Astrocyte of the spinal cord (primary cell): ENCODE results near the gene TMEM151A.
A peak's percentile ranks its signal among the peaks of the same experiment; 100 is the strongest.

ENCODE experiments used
- DNase-seq: peaks from one replicate; pipeline ENCODE4 v3.0.0; 2011; ENCODE audit warnings: low read depth, low spot score
- H3K4me3 ChIP-seq: 2 replicates; pipeline ENCODE4 v1.5.1; 2011; ENCODE audit warnings: low read depth, mild to moderate bottlenecking, low read length, moderate library complexity
- in situ Hi-C: cut with HindIII; loops from 2 replicates; pipeline ENCODE4 v1.10.0; 2017; ENCODE audit warnings: low sequenced_read_pairs
- TF ChIP-seq, protein P1 (sequence below): IDR thresholded peaks from 2 replicates; pipeline ENCODE4 v1.5.1; 2012; ENCODE audit warnings: low read depth, mild to moderate bottlenecking, low read length, inconsistent platforms

Gene TMEM151A

DNA sequence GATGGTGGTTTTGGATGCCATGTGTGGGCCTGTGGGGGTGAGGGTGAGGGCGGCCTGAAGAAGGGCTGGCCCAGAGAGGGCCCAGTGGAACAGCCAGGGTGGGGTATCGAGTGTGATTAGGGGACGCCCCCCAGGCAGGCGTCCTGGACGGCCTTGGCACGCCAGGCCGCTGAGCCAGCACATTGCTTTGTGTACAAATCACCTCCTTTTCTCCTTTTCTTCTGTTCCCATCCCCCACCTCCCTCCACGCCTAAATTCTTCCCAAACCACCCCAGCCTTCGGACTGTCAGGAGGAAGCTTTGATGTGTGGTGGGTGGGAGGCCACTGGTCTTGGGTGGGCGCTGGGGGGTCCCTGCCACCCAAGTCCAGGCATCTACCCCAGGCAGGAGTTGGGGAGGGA lies 33.0 kb downstream of the TMEM151A start:
- in situ Hi-C loops: no loop called here
- DNase-seq: peak; percentile 40
- no peak overlapping the region for H3K4me3 ChIP-seq
- TF ChIP-seq, protein P1, sequence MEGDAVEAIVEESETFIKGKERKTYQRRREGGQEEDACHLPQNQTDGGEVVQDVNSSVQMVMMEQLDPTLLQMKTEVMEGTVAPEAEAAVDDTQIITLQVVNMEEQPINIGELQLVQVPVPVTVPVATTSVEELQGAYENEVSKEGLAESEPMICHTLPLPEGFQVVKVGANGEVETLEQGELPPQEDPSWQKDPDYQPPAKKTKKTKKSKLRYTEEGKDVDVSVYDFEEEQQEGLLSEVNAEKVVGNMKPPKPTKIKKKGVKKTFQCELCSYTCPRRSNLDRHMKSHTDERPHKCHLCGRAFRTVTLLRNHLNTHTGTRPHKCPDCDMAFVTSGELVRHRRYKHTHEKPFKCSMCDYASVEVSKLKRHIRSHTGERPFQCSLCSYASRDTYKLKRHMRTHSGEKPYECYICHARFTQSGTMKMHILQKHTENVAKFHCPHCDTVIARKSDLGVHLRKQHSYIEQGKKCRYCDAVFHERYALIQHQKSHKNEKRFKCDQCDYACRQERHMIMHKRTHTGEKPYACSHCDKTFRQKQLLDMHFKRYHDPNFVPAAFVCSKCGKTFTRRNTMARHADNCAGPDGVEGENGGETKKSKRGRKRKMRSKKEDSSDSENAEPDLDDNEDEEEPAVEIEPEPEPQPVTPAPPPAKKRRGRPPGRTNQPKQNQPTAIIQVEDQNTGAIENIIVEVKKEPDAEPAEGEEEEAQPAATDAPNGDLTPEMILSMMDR: no peak

- TF ChIP-seq, protein P1: no peak
Observed at GRCh38 chr11:66325263-66325671, 33.6 kb downstream of the TMEM151A start.

GRCh38 chr11:66326261-66327111 lies 34.8 kb downstream of the TMEM151A start:
- in situ Hi-C loops: no loop called here
- no peak overlapping the region for H3K4me3 ChIP-seq
- DNase-seq: peak; percentile 37
- TF ChIP-seq, protein P1: no peak

More at GRCh38 chr11:66325263-66325671, 33.6 kb downstream of the TMEM151A start:
- no peak overlapping the region for H3K4me3 ChIP-seq
- in situ Hi-C loops: no loop called here
- DNase-seq: no peak

DNA sequence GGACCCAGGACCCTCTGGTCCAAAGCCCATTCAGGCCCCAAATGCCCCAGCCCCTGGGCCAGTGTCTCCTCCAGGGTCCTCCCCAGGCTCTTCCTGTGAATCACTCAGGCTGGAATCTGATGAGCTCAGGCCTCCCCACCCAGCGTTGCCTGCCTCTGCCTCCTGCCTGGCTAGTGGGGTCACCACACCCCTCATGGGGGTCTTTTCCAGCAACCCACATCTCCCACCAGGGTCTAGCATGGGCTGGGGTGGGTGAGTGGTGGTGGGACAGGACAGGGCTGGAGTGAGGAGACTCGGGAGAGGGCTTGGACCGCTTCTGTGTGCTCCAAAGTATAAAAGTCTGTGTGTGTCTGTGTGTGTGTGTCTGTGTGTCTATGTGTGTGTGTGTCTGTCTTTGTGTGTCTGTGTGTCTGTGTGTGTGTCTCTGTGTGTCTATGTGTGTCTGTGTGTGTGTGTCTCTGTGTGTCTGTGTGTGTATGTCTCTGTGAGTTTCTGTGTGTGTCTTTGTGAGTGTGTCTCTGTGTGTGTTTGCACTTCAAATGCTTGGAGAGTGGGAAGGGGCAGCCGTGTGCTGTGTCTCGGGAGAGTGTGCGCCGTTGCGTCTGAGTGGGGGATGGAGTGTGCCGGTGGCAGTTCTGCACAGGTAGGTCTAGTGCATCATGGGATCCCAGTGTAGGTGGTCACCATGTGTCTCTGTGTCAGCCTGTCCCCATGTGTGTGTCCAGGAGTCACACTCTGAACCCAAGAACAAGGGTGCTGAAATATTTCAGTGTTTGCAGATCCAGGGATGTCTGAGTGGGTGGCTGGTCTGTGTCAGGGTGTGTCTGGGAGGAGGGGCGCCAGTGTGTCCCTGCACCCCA lies 35.7 kb downstream of the TMEM151A start:
- TF ChIP-seq, protein P1: no peak
- DNase-seq: peak; percentile 71
- no peak overlapping the region for H3K4me3 ChIP-seq
- in situ Hi-C loops: no loop called here

- H3K4me3 ChIP-seq: no peak overlapping the region
- TF ChIP-seq, protein P1: no peak
- DNase-seq: no peak
- in situ Hi-C loops: no loop called here
Observed at GRCh38 chr11:66328031-66328301, 36.3 kb downstream of the TMEM151A start.

GRCh38 chr11:66328302-66329144 lies 36.8 kb downstream of the TMEM151A start:
- no peak overlapping the region for H3K4me3 ChIP-seq
- in situ Hi-C loops: no loop called here
- peak; percentile 63 for DNase-seq

More at GRCh38 chr11:66328302-66329144, 36.8 kb downstream of the TMEM151A start:
- TF ChIP-seq, protein P1: peak; percentile 92
